Loucy (cell line): ENCODE data around the gene JMJD8.
A peak's percentile ranks its signal among the peaks of the same experiment; 100 is the strongest.

Experiments
- H2AFZ ChIP-seq: fragments of 200-600 bp; sonication (generic); 2 replicates; pipeline ENCODE4 v1.6.0; 2016; ENCODE audit warnings: antibody characterized with exemption, mild to moderate bottlenecking, low read length, moderate library complexity
- H3F3A ChIP-seq: fragments of 200-600 bp; 2 replicates; pipeline ENCODE4 v1.6.0; 2016; ENCODE audit warnings: antibody characterized with exemption, low read depth, mild to moderate bottlenecking
- H3K27me3 ChIP-seq: fragments of 200-600 bp; sonication (generic); 2 replicates; pipeline ENCODE4 v1.6.1; 2014; ENCODE audit warnings: low read length, mild to moderate bottlenecking; ENCODE audit not compliant: insufficient read depth, poor library complexity, severe bottlenecking
- H3K36me3 ChIP-seq: fragments of 200-600 bp; sonication (generic); 2 replicates; pipeline ENCODE4 v1.6.1; 2016; ENCODE audit warnings: low read length; ENCODE audit not compliant: insufficient read depth
- H3K4me1 ChIP-seq: fragments of 200-600 bp; sonication (generic); 2 replicates; pipeline ENCODE4 v1.5.1; 2014; ENCODE audit warnings: low read length, mild to moderate bottlenecking; ENCODE audit not compliant: insufficient read depth, poor library complexity, severe bottlenecking
- H3K4me2 ChIP-seq: fragments of 200-600 bp; sonication (generic); 2 replicates; pipeline ENCODE4 v1.6.0; 2014; ENCODE audit warnings: antibody characterized with exemption, low read length, low read depth, mild to moderate bottlenecking; ENCODE audit not compliant: poor library complexity, severe bottlenecking
- H3K4me3 ChIP-seq: fragments of 200-600 bp; sonication (generic); 2 replicates; pipeline ENCODE4 v1.5.1; 2014; ENCODE audit warnings: low read length, mild to moderate bottlenecking, mixed read lengths; ENCODE audit not compliant: poor library complexity, severe bottlenecking
- H3K79me2 ChIP-seq: fragments of 200-600 bp; sonication (generic); 2 replicates; pipeline ENCODE4 v1.6.1; 2014; ENCODE audit warnings: low read length; ENCODE audit not compliant: insufficient read depth
- H3K9ac ChIP-seq: fragments of 200-600 bp; sonication (generic); 2 replicates; pipeline ENCODE4 v1.6.0; 2014; ENCODE audit warnings: mild to moderate bottlenecking, low read depth, low read length, moderate library complexity; ENCODE audit not compliant: poor library complexity, severe bottlenecking
- H3K9me2 ChIP-seq: fragments of 200-600 bp; sonication (generic); replicated peaks from 2 replicates; pipeline ENCODE4 v1.6.1; 2016; ENCODE audit warnings: low read depth, low read length, mixed read lengths
- H3K9me3 ChIP-seq: fragments of 200-600 bp; sonication (generic); 2 replicates; pipeline ENCODE4 v1.6.1; 2014; ENCODE audit warnings: mild to moderate bottlenecking, antibody characterized with exemption, low read length, low read depth; ENCODE audit not compliant: insufficient read depth
- H4K20me1 ChIP-seq: fragments of 200-600 bp; sonication (generic); 2 replicates; pipeline ENCODE4 v1.6.0; 2014; ENCODE audit warnings: antibody characterized with exemption, low read length, mild to moderate bottlenecking; ENCODE audit not compliant: insufficient read depth, poor library complexity, severe bottlenecking
- CTCF ChIP-seq: fragments of 200-600 bp; sonication (generic); conservative IDR thresholded peaks from 2 replicates; pipeline ENCODE4 v1.5.1; 2014; ENCODE audit warnings: mild to moderate bottlenecking, antibody characterized with exemption, low read length
- EZH2phosphoT487 ChIP-seq: fragments of 200-600 bp; IDR thresholded peaks from 2 replicates; pipeline ENCODE4 v1.6.1; 2018; ENCODE audit warnings: antibody characterized with exemption, mild to moderate bottlenecking, moderate library complexity, borderline replicate concordance

JMJD8 gene

GRCh38 chr16:711548-712320, 27.6 kb upstream of the JMJD8 start:
- no peaks in the 10 kb centered on the region for H3K36me3 ChIP-seq
- H3F3A ChIP-seq: no peaks in the 10 kb centered on the region
- H3K4me3 ChIP-seq: no peak overlapping the region
- H4K20me1 ChIP-seq: no peaks in the 10 kb centered on the region
- H3K9ac ChIP-seq: no peak overlapping the region
- H3K4me2 ChIP-seq: no peak overlapping the region
- no peaks in the 10 kb centered on the region for H3K4me1 ChIP-seq
- H2AFZ ChIP-seq: no peak overlapping the region
- no peaks in the 10 kb centered on the region for H3K27me3 ChIP-seq
- H3K79me2 ChIP-seq: no peaks in the 10 kb centered on the region
- no peaks in the 10 kb centered on the region for H3K9me2 ChIP-seq
- no peaks in the 10 kb centered on the region for H3K9me3 ChIP-seq
- TF ChIP-seq EZH2phosphoT487: no peak
- peak; percentile 55 for TF ChIP-seq CTCF

- no peak overlapping the region for H2AFZ ChIP-seq
- no peaks in the 10 kb centered on the region for H4K20me1 ChIP-seq
- H3F3A ChIP-seq: no peaks in the 10 kb centered on the region
- no peaks in the 10 kb centered on the region for H3K79me2 ChIP-seq
- no peaks in the 10 kb centered on the region for H3K4me1 ChIP-seq
- H3K36me3 ChIP-seq: no peaks in the 10 kb centered on the region
- no peak overlapping the region for H3K4me3 ChIP-seq
- H3K9ac ChIP-seq: no peak overlapping the region
- no peak for TF ChIP-seq CTCF
- no peak for TF ChIP-seq EZH2phosphoT487
- H3K4me2 ChIP-seq: no peak overlapping the region
- H3K27me3 ChIP-seq: no peaks in the 10 kb centered on the region
- no peaks in the 10 kb centered on the region for H3K9me3 ChIP-seq
- H3K9me2 ChIP-seq: no peaks in the 10 kb centered on the region
These were observed 26.9 kb upstream of the JMJD8 start for GRCh38 chr16:711084-711483.

- no peak overlapping the region for H2AFZ ChIP-seq
- H3K27me3 ChIP-seq: no peaks in the 10 kb centered on the region
- no peak overlapping the region for H3K9ac ChIP-seq
- no peaks in the 10 kb centered on the region for H3K4me1 ChIP-seq
- no peaks in the 10 kb centered on the region for H3F3A ChIP-seq
- TF ChIP-seq CTCF (no peak), EZH2phosphoT487 (no peak)
- no peaks in the 10 kb centered on the region for H3K9me3 ChIP-seq
- H3K79me2 ChIP-seq: no peaks in the 10 kb centered on the region
- H3K9me2 ChIP-seq: no peaks in the 10 kb centered on the region
- no peaks in the 10 kb centered on the region for H4K20me1 ChIP-seq
- no peaks in the 10 kb centered on the region for H3K36me3 ChIP-seq
- no peak overlapping the region for H3K4me2 ChIP-seq
- no peak overlapping the region for H3K4me3 ChIP-seq
These were observed 26.5 kb upstream of the JMJD8 start for GRCh38 chr16:710500-711075.
